Measurements from ENCODE around the gene NPIPA8.
"Not testable (repeated sequence)": the region's sequence is repeated elsewhere in the genome, so short reads cannot be mapped to it uniquely, and the experiment has no call there.

The NPIPA8 gene

GRCh38 chr16:18270171-18270570 is 66.4 kb downstream of the NPIPA8 start:
- not testable (repeated sequence) for DNase-seq
